ENCODE measurements around the gene CDH19. TPM values are rescaled to one million over a fixed set of nuclear protein-coding genes. Genes with fewer than 3 reads are reported as not detected.

Gene CDH19
- total RNA-seq, 1 experiment from 2014 or later, result not detected

DNA sequence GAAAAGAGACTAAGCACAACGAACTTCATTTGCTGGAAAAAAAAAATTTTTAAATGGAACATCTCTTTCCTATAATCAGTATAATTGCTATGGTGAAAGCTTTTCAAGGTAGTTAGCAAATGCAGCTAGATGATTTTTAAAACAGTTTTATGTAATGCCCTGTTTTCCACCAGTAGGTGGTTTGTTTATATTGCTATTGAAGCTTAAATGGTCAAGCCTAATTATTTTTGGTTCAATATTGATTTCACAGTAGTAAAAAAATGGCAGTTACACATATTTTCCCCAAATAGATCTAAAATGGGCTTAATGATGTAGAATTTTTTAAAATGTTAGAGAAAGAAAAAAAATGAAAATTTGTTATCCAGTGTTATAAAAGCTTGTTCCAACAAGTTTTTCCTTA, 70.2 kb downstream of the CDH19 start:
- CTCF ChIA-PET, result interaction anchor here (1.3 to 1.4 kb wide), 2 partner anchors 27 to 38 kb away, joined by 4 to 5 read pairs; no protein-coding TSS in a partner anchor
- no TSS peak for BruUV-seq (replicated peaks)
- DNase-seq (ENCODE audit: unreplicated experiment), result no peak
- no peak overlapping the region for H3K4me3 Mint-ChIP-seq (ENCODE audit: unreplicated experiment)
- intact Hi-C loops (cut with micrococcal nuclease), result no loop called here
- H3K4me1 Mint-ChIP-seq (ENCODE audit: insufficient read depth, unreplicated experiment), result no peaks in the 10 kb centered on the region
- POLR2A ChIA-PET, result no interaction called here
- no peaks in the 10 kb centered on the region for H3K27me3 Mint-ChIP-seq (ENCODE audit: insufficient read depth, unreplicated experiment)
- no peak overlapping the region for H3K27ac Mint-ChIP-seq (ENCODE audit: low read depth, unreplicated experiment)
- H3K36me3 Mint-ChIP-seq (ENCODE audit: insufficient read depth, unreplicated experiment), result no peaks in the 10 kb centered on the region
- TF ChIP-seq, protein P1, sequence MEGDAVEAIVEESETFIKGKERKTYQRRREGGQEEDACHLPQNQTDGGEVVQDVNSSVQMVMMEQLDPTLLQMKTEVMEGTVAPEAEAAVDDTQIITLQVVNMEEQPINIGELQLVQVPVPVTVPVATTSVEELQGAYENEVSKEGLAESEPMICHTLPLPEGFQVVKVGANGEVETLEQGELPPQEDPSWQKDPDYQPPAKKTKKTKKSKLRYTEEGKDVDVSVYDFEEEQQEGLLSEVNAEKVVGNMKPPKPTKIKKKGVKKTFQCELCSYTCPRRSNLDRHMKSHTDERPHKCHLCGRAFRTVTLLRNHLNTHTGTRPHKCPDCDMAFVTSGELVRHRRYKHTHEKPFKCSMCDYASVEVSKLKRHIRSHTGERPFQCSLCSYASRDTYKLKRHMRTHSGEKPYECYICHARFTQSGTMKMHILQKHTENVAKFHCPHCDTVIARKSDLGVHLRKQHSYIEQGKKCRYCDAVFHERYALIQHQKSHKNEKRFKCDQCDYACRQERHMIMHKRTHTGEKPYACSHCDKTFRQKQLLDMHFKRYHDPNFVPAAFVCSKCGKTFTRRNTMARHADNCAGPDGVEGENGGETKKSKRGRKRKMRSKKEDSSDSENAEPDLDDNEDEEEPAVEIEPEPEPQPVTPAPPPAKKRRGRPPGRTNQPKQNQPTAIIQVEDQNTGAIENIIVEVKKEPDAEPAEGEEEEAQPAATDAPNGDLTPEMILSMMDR (IDR thresholded peaks at IDR 0.05; ENCODE audit: unreplicated experiment), result no peak
- no peaks in the 10 kb centered on the region for H3K9me3 Mint-ChIP-seq (ENCODE audit: unreplicated experiment)

DNA sequence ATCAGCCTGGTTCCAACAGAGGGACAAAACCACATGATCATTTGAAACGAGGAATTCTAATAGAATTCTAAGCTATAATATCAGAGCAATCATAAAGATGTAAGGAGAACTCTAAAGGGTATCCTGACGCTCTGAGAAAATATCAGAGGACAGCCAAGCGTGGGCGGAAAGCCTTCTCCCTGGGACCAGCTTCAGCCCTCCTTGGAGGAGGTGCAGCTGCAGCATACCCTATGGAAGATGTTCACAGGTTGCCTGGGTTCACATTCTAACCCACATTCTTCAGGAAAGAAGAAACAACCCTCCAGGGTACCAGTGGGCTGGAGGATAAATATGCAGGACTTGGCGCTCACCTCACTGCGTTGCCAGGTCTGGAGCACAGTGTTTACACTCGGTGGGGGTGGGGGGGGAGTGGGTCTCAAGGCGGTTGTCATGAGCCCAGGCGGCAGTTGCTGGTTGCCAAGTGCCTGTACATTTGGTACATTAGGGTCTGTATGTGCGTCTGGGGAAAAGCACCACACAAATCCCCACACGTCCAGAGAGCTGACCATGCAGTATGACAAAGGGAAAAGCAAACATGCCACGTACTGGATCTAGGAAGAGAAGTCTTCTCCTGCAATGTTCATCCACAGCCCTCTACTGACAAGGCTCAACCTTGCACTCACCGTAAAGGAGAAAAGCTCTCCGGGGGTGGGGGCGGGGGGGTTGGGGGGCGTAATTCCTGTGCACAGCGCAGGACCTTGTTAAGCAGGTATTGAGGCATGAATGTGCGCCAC, 80.5 kb downstream of the CDH19 start:
- no peaks in the 10 kb centered on the region for H3K27me3 Mint-ChIP-seq (ENCODE audit: insufficient read depth, unreplicated experiment)
- no TSS peak for BruUV-seq (replicated peaks)
- DNase-seq (ENCODE audit: unreplicated experiment), result no peak
- ChIA-PET POLR2A (no interaction called here), CTCF (interaction anchor here (0.8 kb wide), 1 partner anchor 46 kb away, joined by 3 read pairs; no protein-coding TSS in a partner anchor)
- intact Hi-C loops (cut with micrococcal nuclease), result no loop called here
- H3K4me1 Mint-ChIP-seq (ENCODE audit: insufficient read depth, unreplicated experiment), result no peaks in the 10 kb centered on the region
- H3K9me3 Mint-ChIP-seq (ENCODE audit: unreplicated experiment), result no peaks in the 10 kb centered on the region
- no peaks in the 10 kb centered on the region for H3K36me3 Mint-ChIP-seq (ENCODE audit: insufficient read depth, unreplicated experiment)
- H3K4me3 Mint-ChIP-seq (ENCODE audit: unreplicated experiment), result no peak overlapping the region
- H3K27ac Mint-ChIP-seq (ENCODE audit: low read depth, unreplicated experiment), result no peak overlapping the region
- TF ChIP-seq, protein P1 (IDR thresholded peaks at IDR 0.05; ENCODE audit: unreplicated experiment), result no peak

DNA sequence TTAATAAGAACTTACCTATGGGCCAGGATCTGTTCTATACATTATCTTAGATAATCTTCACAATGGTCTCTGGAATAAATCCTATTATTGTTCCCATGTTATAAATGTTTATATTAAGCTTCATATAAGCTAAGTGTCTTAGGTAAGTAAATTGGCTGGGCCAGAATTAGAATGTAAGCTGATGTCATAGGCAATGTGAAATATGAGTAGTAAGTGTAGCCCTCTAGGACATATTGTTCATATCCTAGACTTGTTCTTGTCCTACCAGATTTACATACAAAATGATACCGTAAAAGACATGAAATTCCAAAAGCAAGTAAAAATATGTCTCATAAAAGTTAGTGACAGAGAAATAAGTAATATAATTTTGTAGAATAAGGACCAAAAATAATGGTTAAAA, 89.9 kb downstream of the CDH19 start:
- Mint-ChIP-seq H3K36me3 (ENCODE audit: insufficient read depth, unreplicated experiment) (no peaks in the 10 kb centered on the region), H3K9me3 (ENCODE audit: unreplicated experiment) (no peaks in the 10 kb centered on the region), H3K27ac (ENCODE audit: low read depth, unreplicated experiment) (peak overlapping the region; percentile 50), H3K27me3 (ENCODE audit: insufficient read depth, unreplicated experiment) (no peaks in the 10 kb centered on the region), H3K4me3 (ENCODE audit: unreplicated experiment) (no peak overlapping the region), H3K4me1 (ENCODE audit: insufficient read depth, unreplicated experiment) (peaks cover 25% of the 10 kb centered on the region)
- ChIA-PET CTCF (no interaction called here), POLR2A (no interaction called here)
- intact Hi-C loops (cut with micrococcal nuclease), result no loop called here
- no TSS peak for BruUV-seq (replicated peaks)
- DNase-seq (ENCODE audit: unreplicated experiment), result no peak
- TF ChIP-seq, protein P1 (IDR thresholded peaks at IDR 0.05; ENCODE audit: unreplicated experiment), result no peak

DNA sequence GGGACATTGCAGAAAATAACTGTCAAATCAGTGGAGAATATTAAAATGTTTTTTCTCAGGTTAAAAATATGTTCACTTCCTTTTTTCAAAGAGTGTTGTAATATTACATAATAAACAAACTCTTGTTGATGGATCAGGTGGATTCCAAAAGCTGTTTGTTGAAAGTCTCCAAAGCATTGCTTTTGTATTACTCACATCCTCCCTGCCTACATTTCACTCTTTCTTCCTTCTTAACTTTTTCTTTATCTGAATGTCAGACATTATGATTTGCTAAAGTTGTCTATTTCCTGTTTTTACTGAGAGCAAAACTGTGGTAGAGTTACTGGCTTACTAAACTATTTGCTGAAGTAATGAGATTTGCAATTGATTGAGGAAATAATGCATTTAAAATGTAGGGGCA, 92.1 kb downstream of the CDH19 start:
- TF ChIP-seq, protein P1 (IDR thresholded peaks at IDR 0.05; ENCODE audit: unreplicated experiment), result no peak
- Mint-ChIP-seq H3K27ac (ENCODE audit: low read depth, unreplicated experiment) (peak overlapping the region; percentile 40), H3K36me3 (ENCODE audit: insufficient read depth, unreplicated experiment) (no peaks in the 10 kb centered on the region), H3K27me3 (ENCODE audit: insufficient read depth, unreplicated experiment) (no peaks in the 10 kb centered on the region), H3K4me1 (ENCODE audit: insufficient read depth, unreplicated experiment) (peaks cover 25% of the 10 kb centered on the region), H3K4me3 (ENCODE audit: unreplicated experiment) (no peak overlapping the region), H3K9me3 (ENCODE audit: unreplicated experiment) (no peaks in the 10 kb centered on the region)
- POLR2A ChIA-PET, result no interaction called here
- CTCF ChIA-PET, result no interaction called here
- DNase-seq (ENCODE audit: unreplicated experiment), result peak; percentile 52
- BruUV-seq (replicated peaks), result no TSS peak
- intact Hi-C loops (cut with micrococcal nuclease), result no loop called here
